Posterior cingulate gyrus (tissue), 11 donors: ENCODE results near the gene PCMTD2.
A peak's percentile ranks its signal among the peaks of the same experiment; 100 is the strongest.

Experiments
- DNase-seq, 10 donors: peaks; one replicate each; pipeline versions ENCODE4 v3.0.0 to v3.0.0-alpha.2; 2020 to 2021; ENCODE audit warnings: mixed read lengths in 3 of 10
- intact Hi-C: fragments of 100-400 bp; cut with DNase I; formaldehyde crosslinking; loops from one replicate; pipeline ENCODE4 v1.15.1; 2023

The PCMTD2 gene

DNA sequence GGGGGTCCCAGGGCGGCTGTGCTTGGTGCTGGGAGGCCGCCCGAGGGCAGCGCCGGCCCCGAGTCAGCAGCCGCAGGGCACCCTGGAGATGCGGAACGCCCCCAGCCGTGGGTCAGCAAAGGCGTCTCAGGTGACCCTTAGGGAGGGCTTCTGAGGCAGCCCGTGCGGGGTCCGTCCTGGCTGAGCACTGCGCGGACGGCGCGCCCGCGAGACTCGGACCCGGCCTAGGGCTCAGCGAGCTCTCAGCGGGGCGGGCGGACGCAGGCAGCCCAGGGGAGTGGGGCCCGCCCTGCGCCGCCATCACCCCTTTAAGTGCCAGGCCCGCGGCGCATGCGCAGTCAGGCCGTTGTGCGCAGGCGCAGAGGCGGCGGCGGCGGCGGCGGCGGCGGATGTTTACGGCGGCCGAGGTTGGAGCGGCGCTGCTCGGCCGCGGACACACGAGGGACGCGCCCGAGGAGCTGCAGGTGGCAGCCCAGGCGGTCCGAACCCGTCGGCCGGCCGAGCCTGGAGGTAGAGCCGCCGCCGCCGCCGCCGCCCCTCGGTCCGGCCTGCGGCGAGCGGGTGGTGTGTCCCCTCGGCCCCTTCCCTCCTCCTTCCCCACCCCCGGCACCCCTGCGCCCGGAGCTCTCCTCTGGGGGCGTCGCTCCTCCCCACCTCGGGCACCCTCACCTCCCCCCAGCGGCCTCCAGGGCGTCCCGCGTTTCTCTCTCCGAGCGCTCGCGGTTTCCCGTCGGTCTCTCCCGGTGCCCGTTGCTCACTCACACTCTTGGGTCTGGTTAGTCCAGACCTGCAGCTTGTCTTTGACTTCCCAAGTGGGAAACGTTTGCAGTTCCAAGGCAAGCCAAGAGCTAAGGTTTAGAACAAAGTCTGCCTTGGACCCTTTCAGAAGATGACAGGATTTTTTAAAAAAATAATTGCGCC, at the start of gene PCMTD2:
Gene PCMTD2 (plus strand): TSS at position 388 of the 921 bp plus-strand sequence. CDS start 4,218 bp downstream, outside the sequence.
- intact Hi-C loops = no loop called here

DNA sequence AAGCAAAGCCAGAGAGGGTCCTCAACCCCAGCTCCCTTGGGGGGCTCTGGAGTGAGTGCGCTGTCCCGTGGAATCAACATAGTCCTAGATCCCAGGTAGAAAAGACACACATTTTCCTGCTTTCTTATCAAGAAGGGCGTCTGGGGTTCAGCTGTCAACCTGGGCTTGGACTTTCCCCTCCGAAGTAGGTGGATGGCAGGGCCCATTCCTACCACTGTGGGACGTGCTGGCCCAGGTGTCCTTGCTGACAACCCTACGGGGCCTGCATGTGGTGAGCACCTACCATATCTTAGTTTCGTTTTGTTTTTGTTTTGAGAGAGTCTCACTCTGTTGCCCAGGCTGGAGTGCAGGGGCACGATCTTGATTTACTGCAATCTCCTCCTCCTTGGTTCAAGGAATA, 48.9 kb upstream of the PCMTD2 start:
- intact Hi-C loops = no loop called here
- no peak for DNase-seq

More for the DNA sequence above, at the start of gene PCMTD2:
- DNase-seq = peak; percentile 43 to 95 (median 65)

DNA sequence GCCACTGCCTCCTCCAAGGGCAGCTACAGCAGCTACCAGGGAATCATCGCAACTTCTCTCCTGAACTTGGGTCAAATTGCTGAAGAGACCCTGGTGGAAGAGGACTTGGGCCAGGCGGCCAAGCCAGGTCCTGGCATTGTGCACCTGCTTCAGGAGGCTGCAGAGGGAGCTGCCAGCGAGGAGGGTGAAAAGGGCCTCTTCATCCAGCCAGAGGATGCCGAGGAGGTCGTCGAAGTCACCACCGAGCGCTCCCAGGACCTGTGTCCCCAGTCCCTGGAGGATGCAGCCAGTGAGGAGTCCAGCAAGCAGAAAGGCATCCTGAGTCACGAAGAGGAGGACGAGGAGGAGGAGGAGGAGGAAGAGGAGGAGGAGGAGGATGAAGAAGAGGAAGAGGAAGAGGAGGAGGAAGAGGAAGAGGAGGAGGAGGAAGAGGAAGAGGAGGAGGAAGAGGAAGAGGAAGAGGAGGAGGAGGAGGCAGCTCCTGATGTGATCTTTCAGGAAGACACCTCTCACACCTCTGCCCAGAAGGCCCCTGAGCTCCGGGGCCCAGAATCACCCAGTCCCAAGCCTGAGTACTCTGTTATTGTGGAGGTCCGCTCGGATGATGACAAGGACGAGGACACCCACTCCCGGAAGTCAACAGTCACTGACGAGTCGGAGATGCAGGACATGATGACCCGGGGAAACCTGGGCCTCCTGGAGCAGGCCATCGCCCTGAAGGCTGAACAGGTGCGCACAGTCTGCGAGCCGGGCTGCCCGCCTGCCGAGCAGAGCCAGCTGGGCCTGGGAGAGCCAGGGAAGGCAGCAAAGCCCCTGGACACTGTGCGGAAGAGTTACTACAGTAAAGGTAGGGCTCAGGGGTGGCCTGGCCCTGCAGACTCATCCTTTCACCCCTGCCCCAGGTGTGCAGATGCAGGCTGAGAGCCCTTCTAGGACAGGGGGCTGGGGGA, 47.6 kb upstream of the PCMTD2 start:
- intact Hi-C loops = no loop called here
- DNase-seq = no peak

DNA sequence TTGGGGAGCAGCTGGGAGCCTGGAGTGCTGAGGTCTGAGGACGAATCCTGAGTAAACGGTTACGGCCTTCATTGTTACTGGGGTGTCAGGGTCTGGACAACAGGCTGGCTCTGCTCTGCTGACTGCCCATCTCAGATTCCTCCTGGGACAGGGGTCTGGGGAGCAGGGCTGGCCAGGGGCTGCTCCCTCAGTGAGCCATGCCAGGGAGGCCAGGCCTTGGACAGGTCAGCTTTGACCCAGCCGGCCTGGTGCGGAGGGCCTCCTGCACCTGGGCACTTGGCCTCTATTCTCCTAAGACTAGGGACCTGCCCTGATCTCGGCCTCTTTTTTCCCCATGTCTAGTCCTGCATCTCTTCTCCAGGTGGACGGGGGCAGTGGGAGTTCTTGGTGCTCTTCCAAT, 46.4 kb upstream of the PCMTD2 start:
- intact Hi-C loops = no loop called here
- DNase-seq = peak in 1 of 10 donors; percentile 73

DNA sequence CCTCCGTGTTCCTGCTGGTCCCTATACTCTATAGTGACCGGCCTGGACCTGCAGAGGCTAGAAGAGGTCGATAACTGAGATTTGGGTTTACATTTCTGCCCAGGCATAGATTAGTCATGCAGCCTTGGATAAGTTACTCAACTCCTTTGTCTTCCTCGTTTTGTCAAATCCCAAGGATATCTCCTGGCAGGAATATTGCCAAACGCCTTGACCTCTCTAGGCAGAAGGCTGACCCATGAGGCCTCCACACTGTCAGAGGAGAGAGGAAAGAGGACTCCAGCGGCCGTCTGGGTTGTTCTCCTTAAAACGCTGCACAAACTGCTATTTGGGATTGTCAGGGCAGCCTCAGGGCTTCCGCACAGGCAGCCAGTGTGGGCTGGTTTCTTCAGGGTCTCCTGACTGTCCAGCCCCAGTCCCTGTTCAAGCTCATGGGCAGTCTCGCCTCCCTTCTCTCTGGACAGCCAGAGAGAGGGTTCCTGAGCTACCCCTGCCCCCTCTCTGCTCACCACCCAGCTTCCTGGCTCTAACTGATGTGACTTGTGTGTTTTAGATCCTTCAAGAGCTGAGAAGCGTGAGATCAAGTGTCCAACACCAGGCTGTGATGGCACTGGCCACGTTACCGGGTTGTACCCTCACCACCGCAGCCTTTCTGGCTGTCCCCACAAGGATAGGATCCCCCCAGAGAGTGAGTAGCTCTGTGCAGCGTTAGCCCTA, 44.7 kb upstream of the PCMTD2 start:
- DNase-seq = no peak
- intact Hi-C loops = no loop called here

DNA sequence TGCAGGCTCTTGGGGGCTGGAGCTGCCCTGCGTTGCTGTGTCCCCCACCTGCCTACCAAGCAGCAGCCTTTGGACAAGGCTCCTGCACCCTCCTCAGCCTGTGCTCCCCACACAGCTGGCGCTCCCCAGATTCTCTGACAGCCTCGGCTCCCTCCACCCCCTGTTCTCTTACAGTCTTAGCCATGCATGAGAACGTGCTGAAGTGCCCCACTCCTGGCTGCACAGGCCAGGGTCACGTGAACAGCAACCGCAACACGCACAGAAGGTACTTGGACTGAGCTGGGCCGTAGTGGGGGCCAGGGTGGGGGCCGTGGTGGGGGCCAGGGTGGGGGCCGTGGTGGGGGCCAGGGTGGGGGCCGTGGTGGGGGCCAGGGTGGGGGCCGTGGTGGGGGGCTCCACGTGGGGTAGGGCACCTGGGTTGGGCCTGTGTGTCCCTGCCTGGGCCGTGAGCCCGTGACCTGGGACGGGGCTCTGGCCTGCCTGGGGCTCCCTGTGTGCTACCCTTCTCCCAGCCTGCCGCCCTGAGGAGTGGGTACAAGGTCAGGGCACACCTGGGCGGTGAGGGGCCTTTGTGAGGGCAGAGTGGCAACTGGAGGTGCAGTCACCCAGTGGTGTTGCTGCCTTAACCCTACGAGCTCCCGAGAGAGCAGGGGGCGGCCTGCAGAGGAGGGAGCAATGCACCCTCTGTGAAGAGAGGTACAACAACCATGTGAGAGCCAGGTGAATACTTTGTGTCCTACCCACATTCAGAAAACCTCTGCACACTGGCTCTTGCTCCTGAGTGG, 43.5 kb upstream of the PCMTD2 start:
- intact Hi-C loops = no loop called here
- peak in 1 of 10 donors; percentile 71 for DNase-seq

DNA sequence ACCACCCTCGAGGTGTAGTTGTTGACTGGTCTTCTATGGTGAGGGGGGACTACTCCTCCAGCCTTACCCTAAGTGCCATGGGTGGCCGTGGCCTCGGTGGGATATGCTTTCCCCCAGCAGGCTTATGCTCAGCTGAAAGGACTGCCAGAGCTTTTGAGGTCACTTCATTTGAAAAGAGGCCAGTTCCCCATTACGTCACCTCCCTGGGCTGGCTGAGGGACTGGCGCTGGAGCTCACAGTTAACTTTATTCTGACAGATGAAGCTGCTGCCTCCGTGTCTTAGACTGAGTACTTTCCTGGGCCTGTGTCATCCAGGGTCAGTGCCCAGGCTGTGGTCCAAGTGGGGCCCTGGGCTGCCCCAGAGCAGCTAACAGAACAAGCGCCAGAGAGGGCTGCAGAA, 42.8 kb upstream of the PCMTD2 start:
- intact Hi-C loops = no loop called here
- peak in 1 of 10 donors; percentile 83 for DNase-seq

DNA sequence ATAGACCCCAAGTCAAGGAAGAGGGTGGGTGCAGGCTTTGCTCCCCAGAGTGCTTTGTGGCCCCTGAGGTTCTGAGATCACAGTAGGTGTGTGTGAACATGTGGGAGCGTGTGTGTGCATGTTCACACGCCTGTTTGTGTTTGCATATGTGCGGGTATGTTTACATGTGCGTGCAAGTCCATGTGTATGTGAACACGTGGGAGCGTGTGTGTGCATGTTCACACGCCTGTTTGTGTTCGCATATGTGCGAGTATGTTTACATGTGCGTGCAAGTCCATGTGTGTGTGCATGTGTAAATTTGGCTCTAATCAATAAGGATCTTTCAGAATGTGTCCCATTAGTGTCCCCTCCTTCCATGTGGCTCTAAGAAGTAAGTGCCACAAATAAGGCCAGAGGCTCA, 41.4 kb upstream of the PCMTD2 start:
- intact Hi-C loops = no loop called here
- no peak for DNase-seq

DNA sequence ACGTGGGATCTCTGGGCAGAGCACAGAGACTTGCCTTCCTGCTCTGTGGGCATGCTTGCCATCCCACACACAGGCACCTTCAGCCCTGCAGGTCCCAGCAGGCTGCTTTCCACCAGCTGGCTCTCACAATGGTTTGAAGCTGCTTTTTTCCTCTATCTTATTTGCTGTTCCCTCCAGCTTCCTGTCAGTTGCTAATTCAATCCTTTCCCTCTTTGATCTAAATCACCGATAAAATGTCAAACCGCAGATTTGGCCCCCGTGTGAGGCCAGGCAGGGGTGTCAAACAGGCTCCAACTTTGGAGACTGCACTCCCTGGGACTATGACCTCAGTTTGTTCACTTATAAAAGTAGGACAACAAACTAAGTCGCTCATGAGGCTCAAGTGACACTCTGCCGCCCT, 40.6 kb upstream of the PCMTD2 start:
- intact Hi-C loops = no loop called here
- DNase-seq = no peak

DNA sequence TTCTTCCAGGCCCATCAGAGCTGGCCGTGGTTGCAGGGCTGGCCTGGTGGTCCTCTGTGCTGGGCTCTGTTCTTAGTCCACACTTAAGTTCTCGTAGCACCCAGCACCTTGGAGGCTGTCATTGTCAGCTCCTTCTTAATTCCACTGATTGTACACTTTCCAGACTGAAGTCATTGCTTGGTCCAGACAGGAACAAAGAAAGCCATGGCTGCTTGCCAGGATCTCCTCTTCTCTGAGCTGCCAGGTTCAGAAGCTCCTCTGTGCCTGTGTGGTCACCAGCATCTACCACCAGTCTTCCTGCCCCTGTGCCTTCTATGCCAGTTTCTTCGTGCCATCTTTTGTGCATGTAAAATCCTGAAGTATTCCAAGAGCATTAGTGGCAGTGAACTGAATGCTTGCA, 39.5 kb upstream of the PCMTD2 start:
- DNase-seq = no peak
- intact Hi-C loops = no loop called here

DNA sequence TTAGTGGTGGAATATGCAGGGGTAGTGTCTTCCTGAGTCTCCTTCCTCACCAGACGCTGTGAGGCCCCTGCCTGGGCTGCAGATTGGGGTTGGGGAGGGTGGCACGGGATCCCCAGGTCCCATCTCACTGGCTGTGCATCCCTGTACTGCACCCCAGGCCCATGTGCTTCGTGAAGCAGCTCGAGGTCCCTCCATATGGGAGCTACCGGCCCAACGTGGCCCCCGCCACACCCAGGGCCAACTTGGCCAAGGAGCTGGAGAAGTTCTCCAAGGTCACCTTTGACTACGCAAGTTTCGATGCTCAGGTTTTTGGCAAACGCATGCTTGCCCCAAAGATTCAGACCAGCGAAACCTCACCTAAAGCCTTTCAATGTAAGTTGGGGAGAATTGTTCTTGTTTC, 38.6 kb upstream of the PCMTD2 start:
- DNase-seq = peak in 1 of 10 donors; percentile 83
- intact Hi-C loops = no loop called here

DNA sequence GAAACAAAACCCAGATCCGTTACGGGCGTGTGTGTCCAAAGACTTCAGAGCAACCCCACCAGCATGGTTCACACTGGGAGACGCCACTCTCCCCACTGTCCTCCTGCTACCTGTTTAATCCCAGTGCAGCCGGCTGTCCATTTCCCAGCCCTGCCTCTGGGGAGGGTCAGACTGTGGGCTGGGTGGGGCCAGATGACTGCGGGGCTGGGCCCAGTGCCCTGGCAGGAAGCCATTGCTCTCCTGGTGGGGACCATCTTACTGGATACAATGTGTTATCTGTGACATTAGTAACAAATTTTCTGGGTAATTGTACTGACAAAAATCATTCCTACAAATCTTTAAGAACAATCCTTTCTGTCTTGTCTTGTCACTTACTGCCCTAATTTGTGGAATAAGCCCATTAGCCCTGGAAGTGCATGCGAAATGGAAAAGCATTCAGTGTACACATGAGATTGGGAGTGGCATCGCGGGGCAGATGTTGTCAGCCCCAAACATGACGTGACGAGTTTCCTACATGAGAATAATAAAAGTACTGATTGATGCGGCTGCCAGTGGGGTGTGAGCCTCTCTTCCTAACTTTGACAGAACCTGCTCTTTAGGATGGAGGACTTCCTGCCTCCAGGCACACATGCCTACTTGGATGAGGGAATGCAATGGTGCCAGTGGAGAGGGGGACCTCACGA, 37.9 kb upstream of the PCMTD2 start:
- intact Hi-C loops = no loop called here

DNA sequence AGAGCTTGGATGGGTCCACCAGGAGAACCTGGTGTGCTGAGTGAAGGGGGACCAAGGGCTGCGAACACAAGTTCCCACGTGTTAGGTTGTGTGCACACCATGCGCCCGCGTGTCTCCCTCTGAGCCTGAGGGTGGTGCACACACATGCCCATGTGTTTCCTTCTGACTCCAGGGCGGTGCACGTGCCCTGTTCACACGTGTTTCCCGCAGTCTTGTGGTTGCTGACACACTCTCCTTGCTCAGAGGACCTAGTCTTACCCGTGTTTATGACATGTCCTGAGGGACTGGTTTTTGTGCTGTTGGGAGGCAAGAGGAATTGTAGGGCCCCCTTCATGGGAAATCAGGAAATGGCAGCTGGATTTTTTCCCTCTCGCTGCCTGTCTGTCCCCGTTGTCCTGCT, 36.3 kb upstream of the PCMTD2 start:
- intact Hi-C loops = no loop called here

More for the DNA sequence above, 37.9 kb upstream of the PCMTD2 start:
- peak in 1 of 10 donors; percentile 75 for DNase-seq

DNA sequence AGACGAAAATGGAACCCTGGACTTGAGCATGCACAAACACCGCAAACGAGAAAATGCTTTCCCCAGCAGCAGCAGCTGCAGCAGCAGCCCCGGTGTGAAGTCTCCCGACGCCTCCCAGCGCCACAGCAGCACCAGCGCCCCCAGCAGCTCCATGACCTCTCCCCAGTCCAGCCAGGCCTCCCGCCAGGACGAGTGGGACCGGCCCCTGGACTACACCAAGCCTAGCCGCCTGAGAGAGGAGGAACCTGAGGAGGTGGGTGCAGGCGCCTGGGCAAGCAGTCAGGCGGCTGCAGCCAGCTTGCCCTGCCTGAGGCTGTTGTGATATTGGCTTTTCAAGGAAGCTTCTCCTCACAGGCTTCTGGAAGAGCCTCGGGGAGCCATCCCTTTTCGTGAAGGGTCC, 35.8 kb upstream of the PCMTD2 start:
- intact Hi-C loops = no loop called here
- no peak for DNase-seq

More for the DNA sequence above, 36.3 kb upstream of the PCMTD2 start:
- DNase-seq = no peak

DNA sequence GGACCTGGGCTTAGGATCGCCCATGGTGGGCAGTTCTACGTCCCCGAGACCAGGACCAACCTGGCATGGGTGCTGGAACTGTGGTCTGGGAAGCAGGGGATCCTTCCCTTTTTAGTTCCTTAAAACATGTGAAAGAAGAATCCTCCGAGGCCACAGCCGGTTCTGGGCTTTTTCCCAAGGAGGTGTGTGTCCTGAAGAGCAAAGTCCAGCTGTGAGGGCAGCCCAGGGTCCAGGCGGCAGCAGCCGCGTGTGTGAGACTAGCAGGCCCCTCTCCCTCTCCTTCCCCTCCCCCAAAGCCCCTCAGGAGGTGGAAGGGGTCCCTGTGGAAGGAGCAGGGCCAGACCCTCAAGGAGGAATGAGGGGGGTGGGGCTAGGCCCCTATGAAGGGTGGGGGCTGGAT, 35.1 kb upstream of the PCMTD2 start:
- intact Hi-C loops = no loop called here
- no peak for DNase-seq

DNA sequence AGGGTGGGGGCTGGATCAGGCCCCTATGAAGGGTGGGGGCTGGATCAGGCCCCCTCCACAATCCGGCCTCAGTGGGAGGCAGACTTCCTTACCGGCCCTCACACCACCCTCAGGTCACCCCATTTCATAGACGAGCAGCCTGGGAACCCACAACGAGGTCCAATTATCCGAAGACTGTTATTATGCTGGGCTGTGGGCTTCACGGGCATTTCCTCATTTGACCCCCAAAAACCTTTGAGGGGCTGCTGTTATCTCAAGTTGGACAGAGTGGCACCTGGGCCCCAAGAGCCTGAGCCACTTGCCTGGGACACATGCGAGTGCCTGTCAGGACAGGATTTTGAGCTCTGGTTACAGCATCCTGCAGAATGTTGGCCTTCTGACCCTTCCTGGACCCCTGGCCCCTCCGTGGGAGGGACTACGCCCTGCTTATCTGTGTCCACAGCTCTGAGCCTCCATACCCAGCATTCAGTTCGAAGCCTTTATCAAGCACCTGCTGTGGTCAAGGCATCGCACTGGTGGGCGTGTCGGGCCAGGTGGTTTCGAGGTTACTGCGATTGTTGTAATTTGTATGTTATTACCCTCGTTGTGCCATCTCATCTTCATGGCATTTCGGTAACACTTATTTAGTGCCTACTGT, 34.5 kb upstream of the PCMTD2 start:
- no peak for DNase-seq
- intact Hi-C loops = no loop called here

DNA sequence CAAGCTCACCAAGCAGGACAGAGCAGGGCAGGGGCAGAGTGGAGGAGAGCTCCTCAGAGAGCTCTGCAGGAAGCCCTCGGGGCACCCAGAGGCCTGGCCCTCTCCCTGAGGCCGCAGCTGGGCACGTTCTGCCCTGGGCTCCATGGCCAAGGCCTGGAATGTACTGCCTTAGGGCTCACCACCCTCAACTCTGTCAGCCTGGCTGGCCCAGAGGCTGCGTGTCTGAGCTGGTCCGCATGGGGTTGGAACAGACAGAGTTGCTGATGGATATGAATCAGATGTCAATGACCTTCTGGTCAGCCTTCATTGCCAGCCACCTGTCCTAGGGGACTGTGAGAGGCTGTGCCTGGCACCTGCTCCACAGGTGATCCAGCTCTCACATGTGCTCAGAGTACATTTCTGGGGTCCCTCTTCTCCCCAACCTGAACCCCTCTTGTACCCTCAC, 33.2 kb upstream of the PCMTD2 start:
- DNase-seq = no peak
- intact Hi-C loops = no loop called here

DNA sequence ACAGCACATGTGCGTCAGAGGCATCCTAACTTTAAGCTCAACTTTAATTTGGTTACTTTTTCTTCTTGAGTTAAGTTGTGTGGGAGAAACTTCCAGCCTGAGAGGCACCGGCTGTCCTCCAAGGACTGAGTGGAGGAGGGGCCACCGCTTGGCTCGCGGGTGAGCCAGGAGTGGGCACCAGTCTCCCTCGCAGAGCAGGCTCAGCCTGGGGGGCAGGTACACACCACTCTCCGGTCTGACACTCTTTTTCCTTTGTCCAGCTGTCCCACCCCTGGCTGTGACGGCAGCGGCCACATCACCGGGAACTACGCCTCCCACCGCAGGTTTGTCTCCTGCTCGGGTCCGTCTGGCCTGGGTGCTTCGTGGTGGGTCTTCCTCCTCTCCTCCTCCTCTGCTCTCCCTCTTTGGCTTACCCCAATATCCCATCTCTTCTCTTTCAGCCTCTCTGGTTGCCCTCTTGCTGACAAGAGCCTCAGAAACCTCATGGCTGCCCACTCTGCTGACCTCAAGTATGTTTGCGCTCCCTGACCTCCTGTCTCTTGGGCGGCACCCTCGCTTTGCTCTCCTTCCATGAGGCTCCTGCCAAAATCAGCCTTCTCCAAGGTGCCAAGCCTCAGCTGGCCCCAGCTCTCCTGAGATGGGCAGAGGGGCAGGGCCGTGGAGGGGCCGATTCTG, 32.6 kb upstream of the PCMTD2 start:
- DNase-seq = peak in 1 of 10 donors; percentile 27
- intact Hi-C loops = no loop called here
